A549 treated with RU486 at 1 μM for 4 hours (cell line): ENCODE data around the gene NAPSA. TPM values are rescaled to one million over a fixed set of nuclear protein-coding genes. Genes with fewer than 3 reads are reported as not detected.

ENCODE experiments used
- total RNA-seq: library from RNA; stranded (reverse); fragments of 200-300 nt; extraction: Qiagen RNA extraction; gene quantifications from 5 replicates; pipeline ENCODE4 v1.2.3, GENCODE V29; 2022; ENCODE audit warnings: low read depth

The NAPSA gene
- 0.71 to 1.3 TPM (median 0.94 TPM) in 5 replicates for total RNA-seq

DNA sequence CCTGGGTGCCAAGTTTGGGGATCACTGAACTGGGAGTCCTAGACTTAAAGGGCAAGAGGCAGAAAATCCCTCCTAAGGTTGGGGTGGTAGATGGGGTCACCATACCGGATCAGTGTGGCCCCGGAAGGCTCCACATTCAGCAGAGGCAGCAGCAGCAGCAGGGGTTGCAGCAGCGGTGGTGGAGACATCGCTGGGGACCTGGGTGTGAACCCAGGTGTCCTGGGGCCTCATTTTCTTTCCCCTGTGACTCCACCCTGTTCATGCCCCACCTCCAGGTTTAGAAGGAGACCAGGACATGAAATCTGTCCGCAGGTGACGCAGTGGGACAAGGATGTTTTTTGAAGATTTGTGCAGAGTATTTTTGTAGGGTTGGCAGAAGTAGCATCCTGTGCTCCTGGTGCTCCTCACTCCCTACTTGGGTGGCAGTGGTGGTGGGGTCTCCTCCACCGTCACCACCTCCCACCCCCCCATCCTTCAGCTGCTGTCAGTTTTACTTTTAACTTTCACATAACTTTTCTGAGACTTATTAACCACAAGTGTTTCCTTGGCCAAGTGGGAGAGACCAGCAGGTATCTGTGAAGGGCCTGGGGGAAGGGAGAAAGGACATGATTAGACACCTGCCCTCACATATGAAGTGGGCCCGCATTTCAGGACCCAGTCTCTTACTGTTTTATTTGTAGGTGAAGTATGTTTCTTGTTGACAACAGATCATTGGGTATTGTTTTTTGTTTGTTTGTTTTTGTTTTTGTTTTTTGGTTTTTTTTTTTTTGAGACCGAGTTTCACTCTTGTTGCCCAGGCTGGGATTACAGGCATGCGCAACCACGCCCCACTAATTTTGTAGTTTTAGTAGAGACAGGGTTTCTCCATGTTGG, at the start of gene NAPSA:
Gene NAPSA (minus strand): TSS at position 206 of the 873 bp plus-strand sequence. CDS start 18 bp downstream, at position 188.

DNA sequence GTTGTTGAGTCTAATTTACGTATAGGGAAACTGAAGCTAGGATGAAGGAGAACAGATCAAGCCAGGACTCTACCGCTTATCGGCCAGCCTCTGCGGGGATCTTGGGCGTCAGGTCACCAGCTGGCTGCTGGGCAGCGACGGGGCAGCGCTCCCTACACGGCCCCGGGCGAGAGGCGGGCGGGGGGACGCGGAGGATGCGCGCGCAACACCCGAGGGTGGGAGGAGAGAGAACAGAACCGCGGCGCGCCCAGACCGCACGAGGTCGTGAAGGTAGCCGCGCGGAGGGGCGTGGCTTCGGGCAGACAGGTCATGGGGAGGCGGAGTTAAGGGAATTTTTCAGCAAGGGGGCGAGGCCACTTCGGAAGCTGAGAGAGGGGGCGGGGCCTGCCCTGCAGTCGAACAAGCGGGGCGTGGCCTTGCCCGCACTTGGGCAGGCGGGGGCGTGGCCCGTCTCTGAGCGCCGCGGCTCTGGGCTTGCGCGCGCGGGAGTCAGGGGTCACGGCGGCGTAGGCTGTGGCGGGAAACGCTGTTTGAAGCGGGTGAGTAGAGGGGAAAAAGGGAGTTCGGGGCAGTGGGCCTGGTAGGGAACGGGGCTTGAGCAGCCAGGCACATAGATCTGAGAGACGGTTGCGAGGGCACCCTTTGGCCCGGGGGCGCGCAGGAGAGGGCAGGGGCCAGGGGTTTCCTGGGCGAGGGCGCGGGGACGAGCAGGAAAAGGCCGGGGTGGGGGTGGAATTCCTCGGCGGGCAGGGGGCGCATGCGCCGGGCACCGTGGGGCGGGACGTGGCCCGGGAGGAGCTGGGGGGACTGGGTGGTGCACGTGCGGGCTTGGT, 18.6 kb upstream of the NAPSA start, which contains the start of gene POLD1:
Gene POLD1 (plus strand): TSS at position 496 of the 833 bp plus-strand sequence. CDS start 14,505 bp downstream, outside the sequence.

DNA sequence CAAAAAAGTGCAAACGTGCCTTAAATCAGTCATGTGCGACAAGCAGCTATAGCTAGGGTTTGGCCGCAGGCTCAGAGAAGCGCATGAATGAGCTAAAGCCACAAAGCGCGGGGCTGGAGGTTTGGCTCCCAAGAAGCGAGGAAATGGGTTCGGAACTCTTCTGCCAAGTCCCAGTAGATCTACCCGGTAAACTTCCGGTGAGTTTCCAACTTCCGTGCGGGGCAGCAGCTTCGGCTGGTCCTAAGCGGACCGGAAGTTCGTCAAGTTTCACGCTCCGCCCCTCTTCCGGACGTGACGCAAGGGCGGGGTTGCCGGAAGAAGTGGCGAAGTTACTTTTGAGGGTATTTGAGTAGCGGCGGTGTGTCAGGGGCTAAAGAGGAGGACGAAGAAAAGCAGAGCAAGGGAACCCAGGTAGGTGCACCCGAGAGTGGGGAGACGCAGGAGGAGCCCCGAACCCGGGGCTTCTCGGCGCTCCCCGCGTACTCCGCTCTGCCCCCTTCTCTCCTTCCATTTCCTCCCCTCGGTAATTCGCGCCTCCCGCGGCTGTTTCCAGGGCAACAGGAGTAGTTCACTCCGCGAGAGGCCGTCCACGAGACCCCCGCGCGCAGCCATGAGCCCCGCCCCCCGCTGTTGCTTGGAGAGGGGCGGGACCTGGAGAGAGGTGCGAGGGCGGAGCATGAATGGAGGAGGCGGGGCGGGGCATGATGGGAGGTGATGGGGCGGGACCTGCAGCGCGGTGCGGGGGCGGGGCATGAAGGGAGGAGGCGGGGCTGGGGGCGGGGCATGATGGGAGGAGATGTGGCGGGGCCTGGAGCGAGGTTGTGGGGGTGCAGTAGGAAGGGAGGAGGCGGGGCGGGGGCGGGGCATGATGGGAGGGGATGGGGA, 11.0 kb upstream of the NAPSA start, which contains the start of gene NR1H2:
Gene NR1H2 (plus strand): TSS at position 292 of the 885 bp plus-strand sequence. CDS start 1,149 bp downstream, outside the sequence.

DNA sequence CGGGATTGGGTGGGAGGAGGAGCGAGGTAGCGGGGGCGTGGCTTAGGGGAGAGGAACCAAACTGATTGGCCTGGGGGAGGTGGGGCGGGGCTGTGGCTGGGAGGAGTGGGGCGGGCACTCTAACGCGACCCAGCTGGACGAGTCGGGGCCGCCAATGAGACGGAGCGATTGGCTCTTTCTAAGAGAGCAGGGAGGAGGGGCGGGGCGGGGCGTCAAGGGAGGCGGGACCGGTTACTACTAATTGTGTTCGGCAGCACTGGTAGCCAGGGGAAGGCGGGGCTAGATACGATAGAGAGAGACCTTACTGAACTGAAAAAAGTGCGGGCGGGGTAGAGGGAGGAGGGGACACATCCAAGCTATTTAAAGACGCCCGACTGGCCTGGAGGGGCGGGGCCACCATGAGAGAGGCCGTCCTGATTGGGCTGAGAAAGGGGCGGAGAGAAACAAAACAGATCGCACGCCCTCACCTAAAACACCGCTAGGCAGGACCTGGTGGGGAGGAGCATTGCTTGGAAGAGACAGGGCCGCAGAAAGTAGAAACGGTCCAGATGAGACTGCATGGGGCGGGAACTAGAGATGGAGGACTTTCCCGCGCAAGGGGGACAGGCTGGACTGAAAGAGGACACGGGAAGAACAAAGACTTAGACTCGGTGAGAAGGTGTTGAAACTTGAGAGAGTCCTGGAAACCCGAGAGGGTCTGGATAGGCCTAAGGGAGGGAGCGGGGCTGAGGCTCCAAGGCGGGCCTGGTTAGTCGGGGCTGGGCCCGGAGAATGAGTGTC, 36.1 kb downstream of the NAPSA start, which contains the start of gene KCNC3:
Gene KCNC3 (minus strand): TSS at position 232 of the 780 bp plus-strand sequence. CDS start 295 bp downstream, outside the sequence.

Other genes starting within 250 kb of the NAPSA start
- not detected in 5 replicates for gene IZUMO2, start 202.4 kb downstream of the NAPSA start, total RNA-seq
- 5.0 to 8.3 TPM (median 6.5 TPM) in 5 replicates for gene MYH14, start 162.0 kb downstream of the NAPSA start, total RNA-seq
- 1.0 to 1.5 TPM (median 1.2 TPM) in 5 replicates for gene KCNC3, start 36.3 kb downstream of the NAPSA start, total RNA-seq
- gene NR1H2, start 10.8 kb upstream of the NAPSA start, total RNA-seq = 56.2 to 87.1 TPM (median 77.9 TPM) in 5 replicates
- 50.1 to 85.6 TPM (median 81.0 TPM) in 5 replicates for gene POLD1, start 18.7 kb upstream of the NAPSA start, total RNA-seq
- gene SPIB, start 53.3 kb upstream of the NAPSA start, total RNA-seq = 0.11 to 0.52 TPM (median 0.23 TPM) in 4 of 5 replicates, not detected in the other
- gene MYBPC2, start 67.3 kb upstream of the NAPSA start, total RNA-seq = not detected in 5 replicates
- 102 to 160 TPM (median 147 TPM) in 5 replicates for gene EMC10, start 110.9 kb upstream of the NAPSA start, total RNA-seq
- 1.8 to 2.2 TPM (median 1.9 TPM) in 5 replicates for gene GARIN5A, start 111.2 kb upstream of the NAPSA start, total RNA-seq
- gene JOSD2, start 145.6 kb upstream of the NAPSA start, total RNA-seq = 54.8 to 89.3 TPM (median 79.2 TPM) in 5 replicates
- gene ASPDH, start 148.3 kb upstream of the NAPSA start, total RNA-seq = not detected in 5 replicates
- gene LRRC4B, start 202.8 kb upstream of the NAPSA start, total RNA-seq = 0.34 to 0.69 TPM (median 0.47 TPM) in 5 replicates